Femur (tissue), 1 donor: ENCODE measurements around the gene DRP2.
"Not testable (repeated sequence)": the region's sequence is repeated elsewhere in the genome, so short reads cannot be mapped to it uniquely, and the experiment has no call there.

Source experiments
- DNase-seq: peaks from one replicate; pipeline ENCODE4 v3.0.0-alpha.2; 2017

DRP2 gene

DNA sequence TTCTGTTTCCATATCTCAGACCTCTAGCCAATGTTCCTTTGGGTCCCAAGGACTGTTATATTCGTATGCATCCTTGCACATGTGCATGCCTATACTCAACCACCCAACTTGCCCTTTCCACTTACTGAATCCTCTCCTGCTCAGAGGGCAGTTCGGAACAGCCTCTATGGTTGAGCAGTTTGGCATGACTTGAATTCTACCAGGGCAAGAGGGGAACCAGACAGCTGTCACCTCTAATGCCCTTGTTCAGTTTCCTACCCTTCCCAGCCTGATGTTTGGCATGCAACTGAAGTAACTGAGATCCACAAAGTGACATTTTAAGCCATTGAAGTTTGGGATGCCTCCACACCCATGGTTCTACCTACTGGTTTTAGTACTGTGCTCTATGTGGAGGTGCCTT is 17.5 kb downstream of the DRP2 start:
- no peak for DNase-seq

- DNase-seq = no peak
Observed at GRCh38 chrX:101241531-101241930, 21.9 kb downstream of the DRP2 start.

DNA sequence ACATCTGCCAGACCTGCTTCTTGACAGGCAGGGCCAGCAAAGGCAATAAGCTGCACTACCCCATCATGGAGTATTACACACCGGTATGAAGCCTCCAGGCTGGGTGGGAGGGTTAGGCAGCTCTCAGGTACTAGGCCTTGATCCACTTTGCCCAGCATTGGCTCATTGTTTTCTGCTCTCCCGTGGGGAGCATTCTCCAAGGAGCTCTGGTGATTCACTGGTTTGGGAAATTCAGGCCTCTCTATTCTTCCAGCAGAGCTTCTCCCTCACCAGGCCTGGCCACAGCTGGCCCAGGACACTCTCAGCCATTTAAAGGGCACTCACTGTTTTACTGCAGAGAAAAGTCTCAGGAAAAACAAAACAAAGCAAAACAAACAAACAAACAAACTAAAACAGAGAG is 33.0 kb downstream of the DRP2 start:
- no peak for DNase-seq

GRCh38 chrX:101257448-101258258 is 38.1 kb downstream of the DRP2 start:
- DNase-seq = no peak

- DNase-seq = no peak
Observed at GRCh38 chrX:101258259-101258581, 38.6 kb downstream of the DRP2 start.

DNA sequence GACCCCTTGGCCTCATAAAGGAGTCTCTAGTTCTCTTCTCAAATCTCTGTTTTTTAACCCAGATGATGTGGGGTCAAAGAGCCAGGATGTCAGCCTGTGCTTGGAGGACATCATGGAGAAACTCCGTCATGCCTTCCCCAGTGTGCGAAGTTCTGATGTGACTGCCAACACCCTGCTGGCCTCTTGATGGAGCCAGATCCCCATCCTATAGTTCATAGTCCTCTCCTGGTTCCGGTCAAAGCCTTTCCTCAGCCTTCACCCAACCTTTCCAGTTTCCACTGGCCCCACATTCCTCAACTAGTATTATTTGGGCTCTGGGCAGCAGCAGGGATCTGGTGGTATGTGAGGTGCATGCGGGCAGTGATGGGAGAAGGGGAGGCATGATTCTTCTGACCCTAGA is 40.8 kb downstream of the DRP2 start:
- no peak for DNase-seq

DNA sequence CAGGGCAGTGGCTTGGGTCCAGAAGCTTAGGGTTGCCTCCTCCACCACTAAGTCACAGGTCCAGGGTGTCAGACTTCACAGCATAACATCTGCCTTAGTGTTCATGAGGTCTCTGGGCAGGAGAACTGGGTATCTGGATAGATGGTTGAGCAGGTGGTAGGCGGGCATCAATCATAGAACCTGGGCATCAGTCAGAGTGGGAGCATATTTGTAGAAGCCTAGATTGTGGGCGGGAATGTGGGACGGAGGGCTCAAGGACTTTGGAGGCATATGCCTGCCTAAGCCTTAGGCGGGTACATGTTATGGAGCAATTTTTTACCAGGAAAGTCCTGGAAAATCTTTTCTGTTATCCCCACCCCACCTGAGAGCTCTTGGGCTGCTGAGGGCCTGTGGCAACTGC is 43.0 kb downstream of the DRP2 start:
- no peak for DNase-seq

GRCh38 chrX:101263766-101264165 is 44.2 kb downstream of the DRP2 start:
- DNase-seq = no peak

DNA sequence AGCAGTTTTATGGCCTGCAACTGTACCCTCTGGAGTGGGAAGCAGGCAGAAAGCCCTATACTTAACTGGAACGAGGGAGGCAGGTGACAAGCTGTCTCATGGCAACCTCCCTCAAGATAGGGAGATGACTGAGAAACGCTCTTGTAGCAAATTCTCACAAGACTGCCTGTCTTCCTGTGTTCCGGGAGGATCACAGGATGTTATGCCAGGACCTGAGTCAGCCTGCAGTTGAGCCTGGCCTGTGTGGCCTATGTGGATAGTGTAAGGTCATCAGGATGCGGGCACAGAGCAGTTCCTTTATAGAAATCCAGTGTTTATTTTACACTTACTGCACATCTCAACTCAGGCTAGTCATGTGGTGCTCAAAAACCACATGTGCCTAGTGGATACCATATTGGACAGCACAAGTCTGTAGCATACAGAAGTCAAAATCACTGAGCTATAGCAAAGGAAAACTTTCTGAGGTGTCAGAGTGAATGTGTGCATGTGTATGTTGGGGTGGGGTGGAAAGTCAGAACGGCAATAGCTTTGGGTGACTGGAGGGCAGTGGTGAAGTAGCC is 46.4 kb downstream of the DRP2 start:
- no peak for DNase-seq

DNA sequence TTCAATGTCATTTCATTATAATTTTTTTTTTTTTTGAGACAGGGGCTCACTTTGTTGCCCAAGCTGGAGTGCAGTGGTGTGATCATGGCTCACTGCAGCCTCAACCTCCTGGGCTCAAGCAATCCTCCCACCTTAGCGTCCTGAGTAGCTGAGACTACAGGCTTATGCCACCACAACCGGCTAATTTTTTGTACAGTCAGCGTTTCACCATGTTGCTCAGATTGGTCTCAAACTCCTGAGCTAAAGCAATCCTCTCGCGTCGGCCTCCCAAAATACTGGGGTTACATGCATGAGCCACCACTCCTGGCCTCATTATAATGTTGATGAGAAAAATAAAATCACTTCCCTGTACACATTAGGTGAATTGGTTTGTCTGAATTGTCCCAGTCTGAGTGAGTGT is 54.6 kb downstream of the DRP2 start:
- no peak for DNase-seq

DNA sequence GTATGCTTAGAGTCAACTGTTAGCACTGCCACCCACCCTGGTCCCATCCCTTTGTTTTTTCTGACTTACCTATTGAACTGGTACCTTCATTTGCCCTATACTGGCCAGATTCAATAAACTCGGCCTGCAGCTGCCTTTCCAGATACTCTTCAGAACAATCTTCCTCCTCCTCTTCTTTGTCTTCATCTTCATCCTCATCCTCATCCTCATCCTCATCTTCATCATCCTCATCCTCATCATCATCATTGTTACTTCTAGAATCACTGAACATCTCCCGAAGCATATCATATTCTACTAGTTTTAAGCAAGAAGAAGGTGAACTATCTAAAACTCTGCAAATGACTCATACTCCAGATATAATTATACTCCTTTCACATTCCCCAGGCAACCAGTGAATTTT is 56.7 kb downstream of the DRP2 start:
- DNase-seq = no peak

DNA sequence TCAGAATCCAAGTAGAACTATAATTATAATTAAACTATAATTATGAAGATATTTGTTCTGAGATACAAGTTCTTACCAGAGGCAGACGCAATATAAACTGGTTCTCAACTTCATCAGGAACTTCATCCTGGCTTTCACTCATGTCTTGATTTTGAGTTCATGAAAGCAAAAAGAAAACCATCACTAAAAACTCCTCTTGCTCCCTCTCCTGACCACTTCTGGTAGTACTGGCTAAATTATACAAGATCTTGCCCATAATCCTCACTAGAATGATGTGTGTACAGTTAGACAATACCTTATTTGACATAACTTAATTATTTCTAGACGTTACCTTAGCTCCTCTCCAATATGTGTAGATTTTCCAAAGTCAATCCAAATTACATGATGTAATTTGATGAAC is 67.8 kb downstream of the DRP2 start:
- no peak for DNase-seq

DNA sequence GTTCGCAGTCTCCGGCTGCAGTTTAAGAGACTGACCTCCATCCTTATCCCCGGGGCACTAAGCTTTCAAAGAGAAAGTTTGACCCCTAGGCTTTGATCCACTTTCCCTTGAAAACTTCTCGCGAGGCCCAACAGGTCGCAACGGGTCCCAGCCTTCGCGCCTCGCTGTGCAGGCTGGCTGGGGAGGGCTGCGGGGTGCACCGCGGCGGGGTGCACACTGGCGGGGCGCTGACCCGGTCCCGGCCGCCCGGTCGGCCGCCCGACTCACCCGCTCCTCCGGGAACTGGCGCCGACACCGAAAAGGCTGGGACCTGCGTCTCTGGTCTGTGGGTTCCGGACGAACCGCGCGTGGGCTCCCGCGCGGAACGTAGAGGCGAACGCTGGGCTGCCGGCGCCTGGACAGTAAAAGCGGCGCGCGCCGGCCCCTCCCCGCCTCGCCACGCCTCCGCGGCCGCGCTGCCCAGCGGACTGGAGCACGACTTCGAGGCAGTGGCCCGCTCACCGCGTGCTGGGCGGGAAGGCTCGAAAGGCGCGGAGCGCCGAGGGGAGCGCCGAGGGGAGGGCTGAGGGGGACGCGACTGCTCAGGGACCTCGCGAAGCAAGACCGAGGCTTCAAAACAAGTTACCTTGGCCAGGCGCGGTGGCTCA is 71.5 kb downstream of the DRP2 start, which contains the start of gene TAF7L:
TAF7L (minus strand) TSS at position 378 of the 647 bp plus-strand sequence. CDS start 3,791 bp downstream, outside the sequence.
- peak; percentile 17 for DNase-seq

DNA sequence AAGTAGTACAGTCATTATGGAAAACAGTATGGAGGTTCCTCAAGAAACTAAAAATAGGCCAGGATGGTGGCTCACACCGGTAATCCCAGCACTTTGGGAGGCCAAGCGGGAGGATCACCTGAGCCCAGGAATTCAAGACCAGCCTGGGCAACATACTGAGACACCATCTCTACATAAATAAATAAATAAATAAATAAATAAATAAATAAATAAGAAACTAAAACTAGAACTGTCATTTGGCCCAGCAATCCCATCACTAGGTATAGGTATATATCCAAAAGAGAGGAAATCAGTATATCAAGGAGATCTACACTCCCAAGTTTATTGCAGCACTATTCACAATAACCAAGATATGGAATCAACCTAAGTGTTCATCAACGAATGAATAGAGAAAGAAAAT is 76.0 kb downstream of the DRP2 start:
- DNase-seq = not testable (repeated sequence)

- no peak for DNase-seq
Observed at GRCh38 chrX:101303790-101304189, 84.2 kb downstream of the DRP2 start.
